WTC11 (cell line): ENCODE results near the gene METTL25B.

Experiments
- ELF4 ChIP-seq: sonication (generic); formaldehyde crosslinking; IDR thresholded peaks from 2 replicates; pipeline ENCODE4 v1.8.1; 2022; ENCODE audit warnings: low read depth, mild to moderate bottlenecking, moderate library complexity, missing genetic modification reagents
- TF ChIP-seq, protein P1 (sequence below): fragments of 200-600 bp; IDR thresholded peaks from 2 replicates; pipeline ENCODE4 v1.8.0; 2022; ENCODE audit warnings: antibody characterized with exemption
- TF ChIP-seq, protein P2 (sequence below): sonication (generic); formaldehyde crosslinking; conservative IDR thresholded peaks from 2 replicates; pipeline ENCODE4 v1.8.1; 2022; ENCODE audit warnings: mild to moderate bottlenecking, missing genetic modification reagents
- TF ChIP-seq, protein P3 (sequence below): sonication (generic); formaldehyde crosslinking; IDR thresholded peaks from 2 replicates; pipeline ENCODE4 v1.8.0; 2023; ENCODE audit warnings: mild to moderate bottlenecking, missing genetic modification reagents
- TF ChIP-seq, protein P4 (sequence below): sonication (generic); formaldehyde crosslinking; IDR thresholded peaks from 2 replicates; pipeline ENCODE4 v1.8.0; 2023; ENCODE audit warnings: missing genetic modification reagents

DNA sequence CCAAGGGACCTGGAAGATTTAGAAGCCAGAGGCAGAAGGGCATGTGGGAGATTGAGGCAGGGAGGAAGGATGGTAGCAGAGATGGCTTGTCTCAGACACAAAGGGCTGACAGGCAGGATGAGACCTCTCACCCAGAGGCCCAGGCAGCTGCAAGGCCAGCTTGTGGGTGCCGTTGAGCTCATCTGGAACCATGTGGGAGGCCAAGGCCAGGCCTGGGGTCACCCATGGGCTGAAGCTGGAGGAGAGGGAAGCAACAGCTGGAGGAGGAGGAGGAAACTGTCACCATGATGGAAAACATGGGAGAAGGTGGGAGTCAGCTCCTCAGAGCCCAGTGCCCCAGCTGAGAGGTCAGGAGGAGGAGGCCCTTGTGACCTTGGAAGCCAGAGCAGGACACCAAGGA lies 29.3 kb upstream of the METTL25B start:
- TF ChIP-seq, protein P1, sequence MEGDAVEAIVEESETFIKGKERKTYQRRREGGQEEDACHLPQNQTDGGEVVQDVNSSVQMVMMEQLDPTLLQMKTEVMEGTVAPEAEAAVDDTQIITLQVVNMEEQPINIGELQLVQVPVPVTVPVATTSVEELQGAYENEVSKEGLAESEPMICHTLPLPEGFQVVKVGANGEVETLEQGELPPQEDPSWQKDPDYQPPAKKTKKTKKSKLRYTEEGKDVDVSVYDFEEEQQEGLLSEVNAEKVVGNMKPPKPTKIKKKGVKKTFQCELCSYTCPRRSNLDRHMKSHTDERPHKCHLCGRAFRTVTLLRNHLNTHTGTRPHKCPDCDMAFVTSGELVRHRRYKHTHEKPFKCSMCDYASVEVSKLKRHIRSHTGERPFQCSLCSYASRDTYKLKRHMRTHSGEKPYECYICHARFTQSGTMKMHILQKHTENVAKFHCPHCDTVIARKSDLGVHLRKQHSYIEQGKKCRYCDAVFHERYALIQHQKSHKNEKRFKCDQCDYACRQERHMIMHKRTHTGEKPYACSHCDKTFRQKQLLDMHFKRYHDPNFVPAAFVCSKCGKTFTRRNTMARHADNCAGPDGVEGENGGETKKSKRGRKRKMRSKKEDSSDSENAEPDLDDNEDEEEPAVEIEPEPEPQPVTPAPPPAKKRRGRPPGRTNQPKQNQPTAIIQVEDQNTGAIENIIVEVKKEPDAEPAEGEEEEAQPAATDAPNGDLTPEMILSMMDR = no peak
- TF ChIP-seq ELF4 = no peak
- TF ChIP-seq, protein P2, sequence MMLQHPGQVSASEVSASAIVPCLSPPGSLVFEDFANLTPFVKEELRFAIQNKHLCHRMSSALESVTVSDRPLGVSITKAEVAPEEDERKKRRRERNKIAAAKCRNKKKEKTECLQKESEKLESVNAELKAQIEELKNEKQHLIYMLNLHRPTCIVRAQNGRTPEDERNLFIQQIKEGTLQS = no peak
- TF ChIP-seq, protein P3, sequence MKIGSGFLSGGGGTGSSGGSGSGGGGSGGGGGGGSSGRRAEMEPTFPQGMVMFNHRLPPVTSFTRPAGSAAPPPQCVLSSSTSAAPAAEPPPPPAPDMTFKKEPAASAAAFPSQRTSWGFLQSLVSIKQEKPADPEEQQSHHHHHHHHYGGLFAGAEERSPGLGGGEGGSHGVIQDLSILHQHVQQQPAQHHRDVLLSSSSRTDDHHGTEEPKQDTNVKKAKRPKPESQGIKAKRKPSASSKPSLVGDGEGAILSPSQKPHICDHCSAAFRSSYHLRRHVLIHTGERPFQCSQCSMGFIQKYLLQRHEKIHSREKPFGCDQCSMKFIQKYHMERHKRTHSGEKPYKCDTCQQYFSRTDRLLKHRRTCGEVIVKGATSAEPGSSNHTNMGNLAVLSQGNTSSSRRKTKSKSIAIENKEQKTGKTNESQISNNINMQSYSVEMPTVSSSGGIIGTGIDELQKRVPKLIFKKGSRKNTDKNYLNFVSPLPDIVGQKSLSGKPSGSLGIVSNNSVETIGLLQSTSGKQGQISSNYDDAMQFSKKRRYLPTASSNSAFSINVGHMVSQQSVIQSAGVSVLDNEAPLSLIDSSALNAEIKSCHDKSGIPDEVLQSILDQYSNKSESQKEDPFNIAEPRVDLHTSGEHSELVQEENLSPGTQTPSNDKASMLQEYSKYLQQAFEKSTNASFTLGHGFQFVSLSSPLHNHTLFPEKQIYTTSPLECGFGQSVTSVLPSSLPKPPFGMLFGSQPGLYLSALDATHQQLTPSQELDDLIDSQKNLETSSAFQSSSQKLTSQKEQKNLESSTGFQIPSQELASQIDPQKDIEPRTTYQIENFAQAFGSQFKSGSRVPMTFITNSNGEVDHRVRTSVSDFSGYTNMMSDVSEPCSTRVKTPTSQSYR (CRISPR knock-in tag) = no peak
- TF ChIP-seq, protein P4, sequence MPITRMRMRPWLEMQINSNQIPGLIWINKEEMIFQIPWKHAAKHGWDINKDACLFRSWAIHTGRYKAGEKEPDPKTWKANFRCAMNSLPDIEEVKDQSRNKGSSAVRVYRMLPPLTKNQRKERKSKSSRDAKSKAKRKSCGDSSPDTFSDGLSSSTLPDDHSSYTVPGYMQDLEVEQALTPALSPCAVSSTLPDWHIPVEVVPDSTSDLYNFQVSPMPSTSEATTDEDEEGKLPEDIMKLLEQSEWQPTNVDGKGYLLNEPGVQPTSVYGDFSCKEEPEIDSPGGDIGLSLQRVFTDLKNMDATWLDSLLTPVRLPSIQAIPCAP (CRISPR knock-in tag) = no peak
